HG03520 (cell line): ENCODE data around the gene BLTP3A.

Experiments
- ATAC-seq: cut with Tn5 transposase; IDR thresholded peaks from one replicate; pipeline ENCODE4 v1.9.1; 2021; ENCODE audit warnings: mild to moderate bottlenecking, moderate library complexity; ENCODE audit not compliant: unreplicated experiment

BLTP3A gene

DNA sequence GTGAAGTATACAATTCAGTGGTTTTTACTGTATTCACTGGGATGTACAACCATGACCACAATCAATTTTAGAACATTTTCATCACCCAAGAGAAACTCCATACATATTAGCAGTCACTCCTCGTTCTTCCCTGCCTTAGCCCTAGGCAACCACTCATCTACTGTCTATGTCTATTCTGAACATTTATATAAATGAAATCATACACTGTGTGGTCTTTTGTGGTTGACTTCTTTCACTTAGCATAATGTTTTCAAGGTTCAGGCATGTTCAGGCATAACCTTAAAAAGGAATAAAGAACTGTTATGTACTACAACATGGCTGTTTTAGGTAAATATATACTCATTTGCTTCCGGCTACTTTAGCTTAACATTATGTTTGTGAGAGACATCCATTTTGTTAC is 37.3 kb downstream of the BLTP3A start:
- no peak for ATAC-seq

DNA sequence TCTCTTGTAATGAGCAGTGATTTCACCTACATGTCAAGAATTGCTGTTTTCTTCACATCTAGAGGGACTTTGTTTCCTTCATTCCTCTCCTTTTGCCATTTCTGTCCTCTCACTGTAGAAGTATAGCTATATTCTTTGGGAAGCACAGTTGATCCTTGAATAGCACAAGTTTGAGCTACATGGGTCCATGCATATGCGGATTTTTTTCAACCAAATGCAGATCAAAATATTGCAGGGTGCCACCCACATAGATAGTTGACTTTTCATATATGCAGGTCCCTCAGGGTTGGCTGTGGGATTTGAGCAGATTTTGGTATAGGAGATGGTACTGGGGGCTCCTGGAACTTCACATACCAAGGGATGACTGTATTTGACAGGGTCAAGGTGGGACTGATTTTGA is 41.1 kb downstream of the BLTP3A start:
- no peak for ATAC-seq

DNA sequence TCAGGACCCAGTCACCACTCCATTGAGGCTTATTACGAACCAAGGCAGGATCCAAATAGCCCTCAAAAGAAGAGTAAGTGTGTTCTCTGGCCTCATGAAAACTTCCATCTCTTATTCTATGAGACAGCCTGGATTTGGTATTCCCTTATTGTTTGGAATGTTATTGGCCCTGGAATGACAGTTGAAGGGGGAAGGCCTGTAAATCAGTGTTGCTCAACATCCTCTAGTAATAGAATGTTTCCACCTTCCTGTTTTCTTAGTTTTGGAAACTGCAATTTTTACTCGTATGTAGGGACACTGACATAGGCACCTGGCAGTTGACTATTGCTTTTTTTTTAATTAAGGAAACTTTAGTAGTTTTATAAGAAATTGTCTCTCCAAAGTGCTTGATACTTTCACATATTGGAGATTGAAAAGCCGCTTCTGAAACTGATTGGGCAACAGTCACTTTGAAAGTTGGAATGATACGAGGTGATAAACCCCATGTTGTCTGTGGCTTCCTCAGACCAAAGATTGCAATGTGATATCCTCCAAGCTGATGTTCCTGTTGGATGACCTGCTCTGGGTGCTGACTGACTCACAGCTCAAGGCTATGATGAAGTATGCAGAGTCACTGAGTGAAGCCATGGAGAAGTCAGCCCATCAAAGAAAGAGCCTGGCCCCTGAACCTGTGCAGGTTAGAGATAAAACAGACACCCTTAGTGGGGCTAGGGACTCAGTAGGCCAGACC is 43.1 kb downstream of the BLTP3A start:
- ATAC-seq: no peak

DNA sequence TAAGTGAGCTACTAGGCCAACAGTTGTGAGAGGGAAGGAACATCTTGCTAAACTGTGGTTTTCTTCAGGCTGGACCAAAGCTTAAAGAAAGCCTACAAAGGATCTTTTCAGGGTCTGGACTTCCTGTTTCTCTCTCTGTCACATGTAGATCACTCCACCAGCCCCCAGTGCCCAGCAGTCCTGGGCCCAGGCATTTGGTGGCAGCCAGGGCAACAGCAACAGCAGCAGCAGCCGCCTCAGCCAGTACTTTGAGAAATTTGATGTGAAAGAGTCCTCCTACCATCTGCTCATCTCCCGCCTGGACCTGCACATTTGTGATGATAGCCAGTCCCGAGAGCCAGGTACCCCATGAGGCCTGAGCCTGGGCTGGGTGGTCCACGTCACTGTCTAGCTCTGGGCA is 44.1 kb downstream of the BLTP3A start:
- no peak for ATAC-seq

DNA sequence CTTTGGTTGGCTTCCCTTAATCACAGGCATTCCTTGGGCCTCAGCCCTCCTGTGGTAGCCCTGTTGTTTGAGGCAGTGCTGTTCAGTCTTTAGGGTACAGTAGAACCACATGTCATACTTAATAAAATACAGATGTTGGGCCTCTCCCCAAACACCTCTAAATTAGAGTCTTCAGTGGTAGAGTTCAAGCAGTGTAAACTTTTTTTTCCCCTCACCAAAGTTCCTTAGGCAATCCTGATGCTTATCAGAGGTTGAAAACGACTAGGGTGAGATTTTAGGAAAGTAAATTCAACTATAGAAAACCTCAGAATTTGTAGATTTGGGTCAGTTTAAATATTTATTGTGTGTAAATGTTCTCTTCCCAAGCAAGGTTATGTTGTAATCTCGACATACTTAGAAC is 44.6 kb downstream of the BLTP3A start:
- no peak for ATAC-seq

DNA sequence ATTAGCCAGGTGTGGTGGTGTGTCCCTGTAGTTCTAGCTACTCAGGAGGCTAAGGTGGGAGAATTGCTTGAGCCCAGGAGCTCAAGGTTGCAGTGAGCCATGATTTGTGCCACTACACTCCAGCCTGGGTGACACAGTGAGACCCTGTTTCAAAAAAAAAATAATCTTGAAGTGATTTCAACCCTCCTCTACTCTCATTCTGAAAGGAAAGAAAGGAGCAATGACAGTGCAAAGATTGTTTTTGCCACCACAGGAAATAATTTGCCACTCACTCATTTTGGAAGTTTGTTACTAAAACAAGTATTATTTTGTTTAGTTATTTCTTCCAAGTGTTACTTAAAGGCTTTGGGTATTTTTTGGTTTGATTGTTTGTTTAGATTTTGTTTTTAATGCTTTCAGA is 45.6 kb downstream of the BLTP3A start:
- ATAC-seq: no peak

DNA sequence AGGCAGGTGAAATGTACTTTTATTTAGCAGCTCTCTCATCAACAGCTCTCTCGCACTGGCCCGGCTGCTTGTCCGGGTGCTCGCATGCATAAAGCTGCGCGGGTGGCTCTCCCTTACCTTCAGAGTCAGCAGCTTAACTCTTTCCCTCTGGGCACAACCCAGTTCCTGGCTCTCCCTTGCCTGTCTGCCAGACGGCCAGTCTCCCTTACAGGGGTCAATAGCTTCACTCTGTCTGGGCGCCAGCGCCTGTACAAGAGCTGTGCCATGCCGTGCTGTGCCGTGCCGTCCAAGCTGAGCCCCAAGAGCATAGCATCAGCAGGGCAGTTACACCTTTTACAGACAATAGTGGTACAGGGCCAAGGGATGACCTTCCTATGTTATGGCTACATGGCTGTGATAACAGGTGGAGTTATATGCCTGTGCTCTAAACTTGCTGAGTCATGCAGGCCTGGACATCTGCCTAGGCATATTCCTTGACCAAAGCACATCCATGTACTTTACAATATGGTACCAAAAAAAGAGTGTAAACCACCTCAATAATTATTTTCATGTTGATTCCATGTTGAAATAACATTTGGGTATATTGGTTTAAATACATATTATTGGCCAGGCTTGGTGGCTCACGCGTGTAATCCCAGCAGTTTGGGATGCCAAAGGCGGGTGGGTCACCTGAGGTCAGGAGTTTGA is 47.9 kb downstream of the BLTP3A start:
- ATAC-seq: no peak
